Superior temporal gyrus (tissue), 1 donor: ENCODE results near the gene CAMTA1.

Source experiments
- DNase-seq: peaks from one replicate; pipeline ENCODE4 v3.0.0-alpha.2; 2016; ENCODE audit errors: extremely low spot score

The CAMTA1 gene

DNA sequence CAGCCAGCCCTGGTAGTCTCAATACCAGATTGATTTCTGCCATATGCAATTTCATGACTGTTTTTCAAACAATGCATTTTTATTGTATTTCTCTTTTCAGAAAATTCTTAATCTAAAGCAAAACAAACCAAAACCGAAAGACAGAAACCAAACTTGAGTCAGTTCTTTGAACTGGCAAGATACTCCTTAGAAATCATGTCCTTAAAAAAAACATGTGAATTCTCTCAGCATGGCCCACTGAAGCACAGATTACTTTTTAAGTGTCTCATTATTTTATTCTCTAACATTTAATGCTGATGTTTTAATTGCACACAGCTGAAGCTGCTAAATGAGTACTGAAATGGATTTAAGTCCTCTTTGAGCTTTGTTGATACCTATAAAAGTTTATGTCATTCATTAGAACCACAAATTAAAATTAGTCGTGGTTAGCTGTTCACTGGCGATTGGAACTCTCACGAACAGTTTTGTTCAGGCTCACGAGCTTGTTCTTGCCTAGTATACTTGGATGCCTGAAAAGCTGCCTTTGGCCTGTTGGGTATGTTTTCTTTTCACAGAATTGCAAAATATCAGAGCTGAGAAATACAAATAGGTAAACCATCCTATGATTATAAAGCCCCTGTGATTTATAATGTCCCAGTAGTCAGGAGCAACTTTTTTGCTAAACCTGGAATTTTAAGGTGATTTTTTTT lies 87.5 kb downstream of the CAMTA1 start:
- DNase-seq: no peak

DNA sequence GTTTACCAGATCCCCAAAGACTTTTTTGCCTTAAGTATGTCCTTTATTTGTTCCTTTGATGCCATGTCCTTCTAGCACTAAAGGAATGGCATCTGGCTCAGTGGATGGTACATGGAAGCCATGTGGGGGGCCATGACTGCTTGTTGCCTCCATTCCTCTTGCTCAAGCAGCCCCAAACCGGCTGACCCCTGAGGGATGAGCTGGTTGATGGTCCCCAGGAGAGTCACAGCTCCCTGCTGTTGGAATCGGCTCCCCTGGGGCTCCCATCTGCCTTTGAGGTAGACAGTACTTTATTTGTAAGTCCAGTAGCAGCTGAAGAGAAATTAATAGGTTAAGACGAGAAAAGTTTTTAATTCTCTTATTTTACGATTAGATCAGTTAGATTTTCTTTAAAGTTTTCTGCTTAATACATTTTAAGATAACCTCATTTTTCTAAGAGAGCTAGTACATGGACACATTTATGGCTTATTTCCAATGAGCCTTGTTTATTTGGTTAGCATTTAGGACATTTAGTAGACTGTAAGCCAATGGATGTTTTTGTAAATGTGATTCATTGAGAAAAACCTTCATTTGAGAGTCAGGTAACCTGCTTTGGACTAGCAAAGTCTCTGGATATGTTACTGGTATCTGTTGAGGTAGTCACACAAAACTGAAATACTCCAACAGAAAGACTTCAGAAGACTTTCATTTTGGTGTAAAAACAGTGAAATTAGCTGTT lies 88.2 kb downstream of the CAMTA1 start:
- no peak for DNase-seq

- no peak for DNase-seq
These were observed 89.0 kb downstream of the CAMTA1 start for GRCh38 chr1:6874298-6874697.

DNA sequence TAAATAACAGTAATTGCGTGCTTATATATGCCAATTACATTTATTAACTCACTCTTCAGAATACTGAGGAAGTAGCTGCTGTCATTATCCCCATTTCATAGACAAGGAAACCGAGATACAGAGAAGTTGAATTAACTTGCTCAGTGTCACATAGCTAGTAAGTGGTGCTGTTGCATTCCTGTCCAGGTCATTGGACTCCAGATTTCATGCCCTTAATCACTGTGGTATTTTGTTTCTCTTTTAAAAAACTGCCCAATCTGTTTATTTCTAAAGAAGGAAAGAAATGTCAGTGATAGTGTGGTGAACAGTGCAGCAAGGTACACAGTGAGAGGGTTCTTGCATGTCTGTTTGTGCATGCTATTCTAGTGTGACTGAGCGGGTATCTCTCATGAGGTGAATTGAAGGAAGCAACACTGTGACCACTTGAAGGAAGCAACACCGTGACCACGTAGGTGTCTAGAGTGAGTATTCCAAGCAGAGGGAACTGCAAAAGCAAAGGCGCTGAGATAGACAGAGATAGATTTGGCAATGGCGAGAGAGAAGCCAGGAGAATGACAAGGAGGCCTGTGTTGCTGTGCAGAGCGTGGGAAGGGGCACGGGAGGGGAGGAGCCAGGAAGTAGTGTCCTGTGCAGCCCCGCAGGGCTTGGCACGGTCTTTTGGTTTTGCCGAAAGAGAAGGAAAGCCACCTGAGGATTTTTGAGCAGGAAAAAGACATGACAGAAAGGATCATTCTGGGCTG lies 95.9 kb downstream of the CAMTA1 start:
- DNase-seq: no peak

DNA sequence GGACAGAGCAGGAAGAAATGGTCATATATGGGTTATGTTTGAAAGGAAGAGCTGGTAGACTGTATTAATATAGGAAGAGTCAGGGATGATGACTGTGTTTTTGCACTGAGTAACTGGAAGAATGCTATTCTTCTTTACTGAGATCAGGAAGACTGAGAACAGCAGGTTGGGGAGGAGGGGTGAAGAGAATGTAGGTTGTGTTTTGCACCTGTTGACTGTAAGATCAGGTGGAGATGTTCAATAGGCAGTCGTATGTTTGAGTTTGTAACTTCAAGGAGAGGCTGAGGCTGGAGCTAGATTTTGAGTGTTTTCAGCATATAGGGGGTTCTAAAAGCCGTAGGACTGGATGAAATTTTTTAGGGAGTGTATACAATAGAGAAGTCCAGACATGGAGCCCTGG lies 97.2 kb downstream of the CAMTA1 start:
- DNase-seq: no peak

DNA sequence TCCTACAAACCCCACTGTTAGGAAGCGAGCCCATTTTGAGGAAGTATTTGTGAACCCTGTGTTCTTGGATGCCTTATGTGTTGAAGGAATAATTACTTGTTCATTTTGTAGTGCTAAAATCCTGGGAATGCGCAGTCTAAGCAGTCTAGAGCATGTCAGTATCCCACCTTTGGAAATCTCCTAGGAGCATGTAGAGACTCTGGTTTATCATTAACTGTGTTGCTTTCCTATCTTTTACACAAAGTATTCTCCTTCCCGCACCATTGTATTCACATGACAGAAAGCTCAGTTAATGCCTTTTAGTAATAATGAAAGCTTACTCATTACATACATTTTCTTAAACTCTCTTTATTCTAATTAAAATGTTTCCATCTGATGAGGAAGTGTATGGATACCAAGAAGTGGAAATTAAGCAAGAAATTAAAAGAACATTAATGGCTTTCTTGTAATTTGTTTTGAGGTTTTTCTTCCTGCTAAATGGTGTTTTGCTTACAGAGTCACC lies 99.4 kb downstream of the CAMTA1 start:
- no peak for DNase-seq

- DNase-seq: no peak
These were observed 100.2 kb downstream of the CAMTA1 start for GRCh38 chr1:6885426-6885825.

- no peak for DNase-seq
These were observed 101.3 kb downstream of the CAMTA1 start for GRCh38 chr1:6886523-6886922.

DNA sequence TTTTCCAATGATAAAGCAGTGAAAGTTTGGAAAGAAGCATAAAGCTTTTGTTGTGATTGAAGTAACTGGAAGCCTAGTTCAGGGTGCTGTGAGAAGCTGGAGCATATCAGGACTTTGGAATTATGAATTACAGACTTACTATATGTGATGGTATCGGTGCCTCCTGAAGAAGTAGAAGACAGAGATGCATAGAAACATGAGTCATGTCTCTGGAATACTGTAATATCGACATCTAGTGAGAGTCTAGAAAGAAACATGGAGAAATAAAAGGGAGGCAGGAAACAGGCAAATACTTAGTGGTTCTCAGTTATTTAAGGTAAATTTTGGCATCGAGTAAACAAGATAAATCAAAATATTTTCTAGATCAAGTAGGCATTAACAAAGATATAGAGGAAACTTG lies 103.0 kb downstream of the CAMTA1 start:
- DNase-seq: no peak

GRCh38 chr1:6888870-6889269 lies 103.6 kb downstream of the CAMTA1 start:
- no peak for DNase-seq

DNA sequence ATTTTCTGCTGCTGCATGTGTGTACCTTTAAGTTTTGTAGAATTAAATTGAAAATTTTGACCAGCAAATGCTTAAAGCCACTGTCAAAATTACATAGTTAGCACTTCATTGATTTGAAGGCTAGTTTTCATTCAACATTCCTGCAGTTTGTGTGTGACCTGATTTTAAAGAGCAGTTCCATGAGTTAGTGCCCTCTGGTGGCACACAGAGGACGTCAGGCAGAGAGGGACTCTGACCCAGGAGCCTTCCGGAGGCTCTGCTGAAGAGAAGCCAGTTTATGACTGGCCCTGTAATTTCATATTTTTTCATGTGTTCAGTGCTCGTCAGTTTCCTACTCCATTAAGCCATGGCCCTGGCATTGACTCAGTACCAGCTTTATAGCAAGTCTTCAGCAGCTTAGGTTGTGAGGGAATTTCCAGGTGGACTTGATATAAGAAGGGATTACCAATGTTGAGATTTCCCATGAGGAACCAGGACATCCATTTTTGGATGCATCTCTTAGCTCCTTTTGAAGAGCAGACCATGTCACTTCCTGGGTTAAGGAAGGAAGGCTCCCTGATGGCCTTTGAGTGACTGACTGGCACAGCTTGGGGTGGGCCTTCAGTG lies 104.7 kb downstream of the CAMTA1 start:
- peak; percentile 80 for DNase-seq

DNA sequence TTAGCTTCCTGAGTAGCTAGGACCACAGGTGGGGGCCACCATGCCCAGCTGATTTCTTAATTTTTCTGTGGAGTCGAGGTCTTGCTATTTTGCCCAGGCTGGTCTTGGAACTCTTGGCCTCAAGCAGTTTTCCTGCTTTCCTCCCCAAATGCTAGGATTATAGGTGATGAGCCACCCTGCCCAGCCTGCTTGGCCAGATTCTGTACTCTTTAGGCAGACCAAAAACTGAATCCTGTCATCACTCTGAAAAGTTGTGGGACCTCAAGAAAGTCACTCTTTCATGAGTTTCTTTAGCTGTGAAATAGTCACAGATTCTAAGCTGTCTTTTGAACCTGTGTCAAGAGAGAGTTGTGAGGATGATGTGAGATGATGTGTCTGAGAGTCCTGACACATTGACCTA lies 105.4 kb downstream of the CAMTA1 start:
- no peak for DNase-seq

DNA sequence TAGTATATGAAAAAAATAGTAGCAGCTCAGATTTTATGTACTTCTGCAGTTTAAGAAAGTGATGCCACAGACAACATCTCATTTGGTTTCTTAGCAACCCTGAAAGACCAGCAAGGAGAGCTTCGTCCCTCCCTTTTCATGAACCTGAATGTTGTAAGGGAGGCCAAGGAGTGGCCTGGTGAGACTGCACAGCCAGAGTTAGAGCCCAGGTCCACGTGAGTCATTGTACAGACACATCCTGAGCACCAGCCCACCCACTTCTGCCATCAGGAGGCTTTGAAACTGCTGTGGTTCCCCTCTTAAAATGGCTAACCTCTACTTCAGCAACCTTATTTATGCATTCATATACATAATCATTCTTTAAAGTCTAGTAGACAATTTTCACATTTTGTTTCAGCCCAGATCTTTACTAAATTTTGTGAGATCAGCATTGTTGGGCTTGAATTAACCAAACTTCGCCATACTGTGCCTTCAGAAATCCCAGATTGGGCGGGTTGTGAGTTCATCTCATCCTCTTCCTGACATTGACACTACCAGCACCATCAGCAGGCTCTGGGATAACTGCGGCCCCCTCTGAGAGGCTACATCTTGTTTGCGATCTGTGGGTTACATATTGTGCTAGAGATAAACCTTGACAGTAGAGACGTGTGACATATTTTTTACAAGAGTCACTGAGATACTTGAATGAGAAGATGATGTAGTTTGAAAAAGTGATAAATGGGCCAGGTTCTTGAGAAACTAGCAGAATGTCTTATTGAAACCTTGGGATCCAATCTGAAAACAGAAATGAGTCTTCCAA lies 106.7 kb downstream of the CAMTA1 start:
- no peak for DNase-seq

- DNase-seq: no peak
These were observed 108.1 kb downstream of the CAMTA1 start for GRCh38 chr1:6893388-6893787.

DNA sequence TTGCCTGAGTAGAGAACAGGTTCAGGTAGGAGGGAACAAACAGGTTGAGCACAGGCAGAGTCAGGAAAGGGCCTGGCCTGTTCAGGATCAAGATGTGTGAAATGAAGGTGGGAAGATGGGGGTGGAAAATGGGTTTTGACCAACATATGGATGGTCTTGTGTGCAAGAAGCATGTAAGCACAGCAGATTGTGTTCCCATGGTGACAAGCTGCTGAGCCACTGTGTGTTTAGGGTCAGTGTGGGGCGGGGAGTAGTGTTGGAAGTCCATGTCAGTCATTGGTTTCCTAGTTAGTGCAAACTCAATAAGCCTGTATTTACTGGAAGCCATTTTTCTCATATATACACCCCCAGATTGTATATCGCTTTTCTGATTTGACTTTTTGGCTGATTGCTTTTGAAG lies 111.9 kb downstream of the CAMTA1 start:
- no peak for DNase-seq

DNA sequence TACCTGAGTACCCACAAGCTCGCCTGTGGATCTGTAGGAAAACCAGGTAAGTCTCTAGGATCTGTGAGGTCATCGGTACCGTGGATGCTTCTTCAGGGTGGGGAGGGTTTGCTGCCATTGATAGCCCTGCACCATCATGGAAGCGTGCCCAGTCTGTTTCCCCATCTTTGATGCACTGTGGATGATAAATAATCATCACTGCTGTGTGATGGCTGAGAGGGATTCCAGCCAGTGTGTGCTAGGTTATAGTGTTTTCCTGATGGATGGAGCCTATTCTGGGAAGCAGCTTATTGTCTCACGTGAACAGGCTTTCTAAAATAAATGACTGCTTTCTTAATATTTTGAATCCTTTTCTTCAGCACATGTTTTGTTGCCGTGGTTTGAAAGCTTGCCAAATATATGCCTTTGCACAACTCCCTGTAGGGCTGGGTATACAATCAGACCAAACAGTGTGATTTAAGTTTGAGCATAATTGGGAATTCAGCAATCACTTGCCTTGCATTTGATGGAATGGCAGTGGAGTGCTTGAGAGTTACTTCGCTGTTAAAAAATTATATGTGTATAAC lies 113.8 kb downstream of the CAMTA1 start:
- DNase-seq: no peak

DNA sequence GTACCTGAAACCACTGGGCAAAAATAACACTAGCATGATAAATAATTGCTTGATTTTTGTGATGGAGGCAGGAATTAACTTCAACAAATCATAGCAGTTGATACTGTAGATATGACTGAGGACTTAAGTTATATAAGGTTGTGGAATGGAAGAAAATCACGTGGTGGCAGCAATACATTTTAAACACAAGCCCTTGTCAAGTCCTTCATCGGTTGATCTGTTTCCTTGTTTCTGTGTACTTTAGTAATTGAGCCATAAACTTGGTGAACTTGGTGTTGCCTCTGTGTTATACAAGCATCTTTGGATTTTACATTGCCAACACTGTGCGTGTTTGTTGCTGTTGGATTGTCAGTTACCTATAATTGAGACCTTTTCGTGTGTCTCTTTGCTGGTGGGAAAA lies 114.4 kb downstream of the CAMTA1 start:
- no peak for DNase-seq

GRCh38 chr1:6902153-6902552 lies 116.9 kb downstream of the CAMTA1 start:
- DNase-seq: no peak

DNA sequence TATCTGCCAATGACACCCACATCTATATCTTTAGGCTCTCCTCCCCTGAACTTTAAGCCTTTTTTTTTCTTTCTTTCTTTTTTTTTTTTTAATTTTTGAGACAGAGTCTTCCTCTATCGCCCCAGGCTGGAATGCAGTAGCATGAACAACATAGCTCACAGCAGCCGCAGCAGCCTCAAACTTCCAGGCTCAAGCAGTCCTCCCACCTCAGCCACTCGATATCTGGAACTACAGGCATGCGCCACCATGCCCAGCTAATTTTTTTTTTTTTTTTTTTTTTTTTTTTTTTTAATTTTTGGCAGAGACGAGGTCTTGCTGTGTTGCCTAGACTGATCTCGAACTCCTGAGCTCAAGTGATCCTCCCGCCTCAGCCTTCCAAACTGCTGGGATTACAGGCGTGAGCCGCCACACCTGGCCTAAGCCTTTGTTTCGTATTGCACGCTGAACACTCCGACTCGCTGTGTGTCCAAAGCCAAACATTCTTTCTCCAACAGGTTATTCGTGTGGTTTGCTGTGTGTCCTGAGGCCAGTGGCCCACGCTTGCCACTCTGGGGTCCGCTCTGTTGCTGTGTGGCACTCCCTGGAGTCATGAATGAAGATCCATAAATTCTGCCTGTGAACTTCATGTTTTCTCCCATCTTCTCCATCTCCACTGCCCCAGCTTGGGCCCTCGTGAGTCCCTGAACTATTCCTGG lies 119.4 kb downstream of the CAMTA1 start:
- DNase-seq: no peak

DNA sequence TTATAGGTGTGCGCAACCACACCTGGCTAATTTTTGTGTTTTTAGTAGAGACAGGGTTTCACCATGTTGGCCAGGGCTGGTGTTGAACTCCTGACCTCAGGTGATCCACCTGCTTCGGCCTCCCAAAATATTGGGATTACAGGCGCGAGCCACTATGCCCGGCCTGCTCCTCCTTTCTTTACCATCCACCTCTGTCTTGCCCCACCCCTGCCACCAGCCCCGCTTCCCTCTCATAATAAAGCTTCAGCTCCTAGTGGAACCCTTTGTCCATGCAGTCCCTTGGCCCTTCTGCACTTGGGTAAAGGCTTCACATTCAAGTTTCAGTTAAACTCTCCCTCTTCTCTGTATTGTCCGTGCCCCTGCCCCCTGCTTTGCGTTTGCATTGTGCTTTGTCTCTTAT lies 120.1 kb downstream of the CAMTA1 start:
- DNase-seq: no peak

GRCh38 chr1:6905790-6906189 lies 120.5 kb downstream of the CAMTA1 start:
- no peak for DNase-seq
